Vagina (tissue), 2 donors: ENCODE measurements around the gene PTCHD4.

Source experiments
- POLR2A ChIP-seq, 2 donors: fragments of 450-650 bp; IDR thresholded peaks; one replicate each; pipeline ENCODE4 v1.6.1; 2017; ENCODE audit warnings: antibody characterized with exemption in 2 of 2, mild to moderate bottlenecking in 2 of 2, moderate library complexity in 2 of 2
- POLR2AphosphoS5 ChIP-seq, 2 donors: sonication (generic); formaldehyde crosslinking; IDR thresholded peaks; one replicate each; pipeline ENCODE4 v1.9.0; 2017; ENCODE audit warnings: antibody characterized with exemption in 2 of 2, mild to moderate bottlenecking in 2 of 2, low read depth in 1 of 2; ENCODE audit not compliant: insufficient read depth in 1 of 2
- TF ChIP-seq, protein P1 (sequence below), 3 experiments: fragments of 450-650 bp in 2 of 3; fragments of 200-600 bp in 1 of 3; sonication (generic) in 1 of 3; IDR thresholded peaks; one replicate each; pipeline ENCODE4 v1.5.1; 2017 to 2019; ENCODE audit warnings: antibody characterized with exemption in 3 of 3, mild to moderate bottlenecking in 2 of 3, moderate library complexity in 2 of 3

DNA sequence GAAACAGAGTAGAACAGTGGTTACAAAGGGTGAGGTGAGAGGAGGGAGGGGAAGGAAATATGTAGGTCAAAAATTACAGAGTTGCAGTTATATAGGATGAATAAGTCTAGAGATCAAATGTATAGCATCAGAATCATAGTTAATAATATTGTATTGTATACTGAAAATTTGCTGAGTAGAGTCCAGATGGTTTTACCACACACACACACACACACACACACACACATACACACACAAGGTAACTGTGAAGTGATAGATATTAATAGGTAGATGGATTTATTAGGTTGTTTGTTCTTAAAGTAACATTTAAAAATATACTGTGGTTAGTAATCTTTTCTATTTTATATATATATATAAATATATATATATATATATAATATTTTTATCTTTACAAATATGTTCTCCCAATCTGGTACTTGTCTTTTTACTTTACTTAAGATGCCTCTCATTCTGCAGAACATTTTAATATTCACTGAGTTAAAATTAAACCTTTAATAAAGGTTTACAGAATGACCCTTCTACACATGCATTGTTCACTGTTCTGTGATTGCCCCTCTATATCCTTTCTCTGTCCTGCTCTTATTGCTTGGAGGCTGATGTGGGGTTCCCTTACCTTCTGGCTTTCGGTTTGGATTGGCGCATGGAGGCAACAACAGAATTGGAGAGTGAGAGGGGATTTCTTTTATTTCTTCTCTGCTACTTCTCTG is 408 bp downstream of the PTCHD4 start:
- TF ChIP-seq, protein P1, sequence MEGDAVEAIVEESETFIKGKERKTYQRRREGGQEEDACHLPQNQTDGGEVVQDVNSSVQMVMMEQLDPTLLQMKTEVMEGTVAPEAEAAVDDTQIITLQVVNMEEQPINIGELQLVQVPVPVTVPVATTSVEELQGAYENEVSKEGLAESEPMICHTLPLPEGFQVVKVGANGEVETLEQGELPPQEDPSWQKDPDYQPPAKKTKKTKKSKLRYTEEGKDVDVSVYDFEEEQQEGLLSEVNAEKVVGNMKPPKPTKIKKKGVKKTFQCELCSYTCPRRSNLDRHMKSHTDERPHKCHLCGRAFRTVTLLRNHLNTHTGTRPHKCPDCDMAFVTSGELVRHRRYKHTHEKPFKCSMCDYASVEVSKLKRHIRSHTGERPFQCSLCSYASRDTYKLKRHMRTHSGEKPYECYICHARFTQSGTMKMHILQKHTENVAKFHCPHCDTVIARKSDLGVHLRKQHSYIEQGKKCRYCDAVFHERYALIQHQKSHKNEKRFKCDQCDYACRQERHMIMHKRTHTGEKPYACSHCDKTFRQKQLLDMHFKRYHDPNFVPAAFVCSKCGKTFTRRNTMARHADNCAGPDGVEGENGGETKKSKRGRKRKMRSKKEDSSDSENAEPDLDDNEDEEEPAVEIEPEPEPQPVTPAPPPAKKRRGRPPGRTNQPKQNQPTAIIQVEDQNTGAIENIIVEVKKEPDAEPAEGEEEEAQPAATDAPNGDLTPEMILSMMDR (IDR thresholded peaks at IDR 0.05): no peak
- TF ChIP-seq POLR2A (IDR thresholded peaks at IDR 0.05) (no peak), POLR2AphosphoS5 (IDR thresholded peaks at IDR 0.05; ENCODE audit: insufficient read depth in 1 of 2, low read depth in 1 of 2) (no peak)
